GM18520 (cell line): ENCODE measurements around the gene LRP8.

Experiments used
- ATAC-seq: cut with Tn5 transposase; IDR thresholded peaks from one replicate; pipeline ENCODE4 v1.9.1; 2021; ENCODE audit not compliant: unreplicated experiment

LRP8 gene

DNA sequence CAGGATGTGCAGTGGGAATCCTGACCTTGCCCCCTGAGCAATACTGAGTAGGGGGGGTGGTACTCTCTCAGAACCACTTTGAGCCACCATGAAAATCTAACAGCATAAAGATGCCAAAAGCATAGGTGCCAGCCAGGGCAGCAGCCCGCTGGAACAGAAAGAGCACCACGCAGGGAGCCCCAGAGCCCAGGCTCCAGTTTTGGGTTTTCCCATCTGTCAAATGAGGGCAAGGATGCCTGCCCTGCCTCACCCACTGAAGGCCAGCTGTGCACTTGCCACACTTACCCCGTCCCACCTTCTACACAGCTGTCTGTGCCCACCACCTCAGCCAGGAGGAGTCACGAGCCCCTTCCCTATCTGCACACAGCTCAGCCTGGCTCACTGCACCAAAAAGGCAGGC, 20.8 kb downstream of the LRP8 start:
- no peak for ATAC-seq

DNA sequence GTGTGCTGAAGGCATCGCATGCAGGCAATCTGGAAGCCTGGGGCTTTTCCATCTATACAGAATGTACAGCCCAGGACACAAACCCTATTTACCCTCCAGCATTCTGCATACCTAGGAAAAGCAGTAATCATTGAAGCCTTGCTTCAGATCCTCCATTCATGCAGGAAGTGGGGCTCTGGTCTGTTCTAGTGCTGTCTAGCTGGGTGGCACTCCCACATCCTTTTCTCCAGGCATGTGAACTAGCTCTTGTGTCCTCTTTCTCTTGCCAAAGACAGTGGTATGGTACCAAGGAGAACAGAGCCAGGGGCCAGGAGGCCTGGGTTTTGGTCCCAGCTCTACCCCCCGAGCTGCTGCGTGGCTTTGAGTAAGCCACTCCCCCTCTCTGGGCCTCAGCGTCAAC, 21.7 kb downstream of the LRP8 start:
- ATAC-seq, result no peak

DNA sequence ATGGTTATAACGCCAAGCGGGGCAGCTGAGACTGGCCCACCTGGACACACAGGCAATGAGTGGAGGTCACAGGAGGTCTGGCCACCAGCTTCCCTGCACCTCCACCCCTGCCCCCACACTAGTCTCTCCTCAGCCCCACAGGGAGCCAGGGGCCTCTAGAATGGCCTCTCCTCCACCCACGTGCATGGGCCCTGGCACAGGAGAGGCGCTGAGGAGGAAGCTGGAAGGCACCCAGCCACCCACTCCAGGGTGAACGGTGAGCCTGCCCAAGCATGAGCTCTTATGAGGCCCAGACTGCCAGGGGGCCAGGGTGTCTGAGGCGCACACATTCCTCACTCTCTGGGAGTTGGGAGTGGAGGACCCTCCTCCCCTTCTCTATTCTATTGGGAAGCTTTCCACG, 22.2 kb downstream of the LRP8 start:
- ATAC-seq, result no peak

DNA sequence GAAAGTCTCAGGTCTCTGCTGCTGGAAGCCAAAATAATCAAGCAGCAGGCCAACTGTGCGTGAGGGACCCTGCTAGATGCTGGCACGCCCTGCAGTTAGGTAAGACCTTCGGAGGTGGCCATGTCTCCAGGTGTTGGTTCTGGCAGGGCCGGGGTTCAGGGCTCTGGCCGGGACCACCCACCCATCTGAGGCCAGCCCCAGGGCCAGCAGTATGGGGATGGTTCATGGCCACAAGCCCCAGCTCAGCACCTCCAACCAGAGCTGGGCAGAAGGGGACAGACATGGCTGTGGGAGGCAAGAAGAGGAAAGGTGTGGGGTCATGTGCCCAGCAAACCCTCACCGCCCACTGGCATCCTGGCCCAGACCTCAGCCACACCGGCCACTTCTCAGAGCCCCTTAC, 23.3 kb downstream of the LRP8 start:
- ATAC-seq, result no peak

DNA sequence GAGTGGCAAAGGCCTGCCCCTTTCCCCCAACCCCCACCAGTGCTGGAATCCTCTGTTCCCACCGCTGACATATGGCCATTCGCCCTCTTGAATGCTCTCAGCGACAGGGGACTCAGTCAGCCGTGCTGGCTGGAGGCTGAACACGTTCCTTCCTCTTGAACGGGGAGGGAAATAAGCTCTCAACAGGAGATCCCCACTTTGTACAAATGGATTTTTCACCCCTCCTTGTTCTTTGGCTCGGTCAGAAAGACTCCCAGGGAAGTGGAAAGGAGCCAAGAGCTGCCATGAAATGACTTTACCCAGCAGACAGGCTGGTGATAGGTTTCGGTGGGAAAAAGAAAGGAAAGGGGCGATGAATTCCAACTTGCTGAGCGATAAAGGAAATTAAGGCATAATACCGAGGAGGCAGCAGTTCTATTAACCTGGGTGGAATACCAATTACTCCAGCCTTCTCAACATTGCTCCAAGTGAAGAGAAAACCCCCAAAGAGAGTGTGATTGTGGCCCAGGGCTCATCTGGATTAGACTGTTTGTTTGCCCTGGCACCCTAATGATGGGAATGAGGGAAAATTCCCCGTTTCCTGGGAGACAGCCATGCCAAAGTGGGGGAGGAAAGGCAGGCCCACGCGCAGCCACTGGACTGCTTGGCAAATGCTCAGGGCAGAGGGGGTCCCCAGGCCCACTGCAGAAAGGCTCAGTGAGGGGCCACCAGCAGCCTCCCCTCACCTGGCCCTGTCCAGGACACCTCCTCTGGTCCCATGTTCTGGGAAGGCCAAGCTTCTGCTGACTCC, 23.9 kb downstream of the LRP8 start:
- no peak for ATAC-seq

DNA sequence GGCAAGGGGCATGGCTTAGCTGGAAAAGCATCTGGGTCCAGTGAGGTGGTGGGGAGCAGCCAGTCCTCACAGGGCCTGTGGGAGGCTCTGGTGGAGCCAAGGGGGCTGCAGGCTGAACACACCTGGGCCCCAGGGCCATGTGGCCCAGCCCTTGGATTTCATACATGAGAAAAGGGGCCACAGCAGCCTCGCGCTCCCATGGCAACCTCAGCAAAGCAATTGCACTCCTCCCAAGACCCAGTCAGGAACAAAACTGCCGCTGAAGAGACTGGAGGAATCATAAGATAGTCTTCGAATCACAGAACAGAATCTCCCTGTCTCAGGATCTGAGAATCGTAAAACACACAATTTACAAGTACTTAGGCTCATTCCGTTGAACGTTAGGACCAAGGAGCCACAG, 24.6 kb downstream of the LRP8 start:
- ATAC-seq, result no peak

DNA sequence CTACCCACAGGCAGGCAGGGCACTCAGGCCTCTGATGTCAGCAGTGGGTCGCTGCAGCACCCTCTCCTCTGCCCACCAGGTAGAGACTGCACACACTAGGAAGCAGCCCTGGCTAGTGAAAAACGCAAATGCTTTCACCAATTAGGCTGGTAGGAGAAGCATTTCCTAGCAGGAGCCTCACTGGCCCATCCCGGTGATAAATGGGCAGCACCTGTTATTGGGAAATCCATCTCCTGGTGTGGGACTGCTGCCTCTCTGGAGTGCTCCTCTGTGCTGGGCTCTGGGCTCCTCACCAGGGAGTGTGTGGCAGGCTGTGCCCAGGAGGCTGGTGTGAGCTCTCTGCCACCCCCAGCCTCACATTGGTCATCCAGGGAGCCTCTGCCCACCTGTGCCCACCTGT, 28.6 kb downstream of the LRP8 start:
- ATAC-seq, result no peak

DNA sequence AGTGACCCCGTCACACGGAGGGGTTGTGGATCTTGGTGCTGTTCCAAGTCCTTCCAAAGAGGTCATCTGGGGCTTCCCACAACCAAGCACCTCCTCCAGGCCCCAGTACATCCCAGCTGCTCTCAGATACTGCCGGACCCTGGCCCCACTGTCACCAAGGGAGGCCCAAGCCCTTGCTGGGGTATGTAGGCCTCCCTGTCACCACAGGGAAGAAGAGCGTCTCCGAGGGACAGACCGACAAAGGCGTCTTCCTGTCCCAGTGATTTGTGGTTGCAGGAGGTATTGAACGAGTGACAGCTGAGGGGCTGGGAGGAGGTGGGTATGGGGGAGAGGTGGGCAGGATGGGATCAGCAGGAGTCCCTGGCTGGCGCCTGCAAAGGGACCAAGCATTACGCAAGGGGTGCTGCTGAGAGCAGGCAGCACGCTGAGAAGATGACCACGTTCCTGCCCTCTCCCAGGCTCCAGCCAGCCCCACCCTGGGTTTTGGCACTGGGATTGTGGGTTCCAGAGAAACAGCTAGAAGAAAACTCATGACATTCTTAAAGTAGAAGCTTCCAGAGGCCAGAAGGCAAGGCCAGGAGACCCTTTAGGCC, 29.7 kb downstream of the LRP8 start:
- ATAC-seq, result no peak

DNA sequence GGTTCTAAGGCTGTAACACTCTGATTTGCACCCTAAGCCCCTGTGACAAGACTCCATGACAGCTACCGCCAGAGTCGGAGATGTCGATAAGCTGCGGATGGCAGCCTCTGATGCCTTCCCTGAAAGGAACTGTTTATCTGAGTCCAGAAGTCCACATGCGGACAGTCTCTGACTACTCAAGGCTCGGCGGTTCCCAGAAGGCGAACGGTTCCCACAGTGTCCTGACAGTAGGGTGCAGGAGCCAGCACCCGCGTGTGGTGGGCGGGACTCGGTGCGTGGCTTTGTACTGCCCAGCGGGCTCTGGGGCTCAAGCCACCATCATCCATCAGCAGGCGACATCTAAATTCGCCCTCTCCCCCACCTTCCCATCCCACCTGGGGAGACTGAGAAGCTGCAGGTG, 30.7 kb downstream of the LRP8 start:
- ATAC-seq, result no peak

DNA sequence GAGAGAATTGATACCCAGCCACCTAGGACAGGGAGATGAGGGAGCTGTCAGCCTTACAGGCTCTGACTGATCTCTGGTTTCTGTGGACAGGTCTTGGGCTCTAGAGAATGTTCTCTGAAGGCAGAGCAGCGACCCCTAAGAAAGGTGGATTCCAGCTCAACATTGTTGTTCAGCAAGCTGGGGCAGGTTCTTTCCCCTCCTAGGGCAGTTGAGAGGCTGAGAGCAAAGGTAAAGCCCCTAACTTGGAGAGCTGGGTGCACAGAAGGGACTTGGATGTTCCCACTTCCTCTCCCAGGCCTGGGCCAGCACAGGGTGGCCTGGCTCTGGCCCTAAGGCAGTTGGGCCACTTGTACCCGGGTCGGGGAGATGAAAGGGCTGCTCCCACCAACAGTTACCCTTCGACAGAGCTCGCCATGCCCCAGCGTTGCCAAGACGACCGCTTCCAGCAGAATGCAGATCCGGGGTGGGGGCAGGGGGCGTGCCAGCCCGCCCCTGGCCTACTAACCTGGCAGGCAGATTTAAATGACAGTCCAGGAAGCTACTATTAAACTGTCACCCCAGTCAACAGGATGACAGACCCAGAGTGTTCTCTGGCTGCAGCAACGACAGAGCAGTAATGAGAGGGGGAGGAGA, 31.6 kb downstream of the LRP8 start:
- ATAC-seq, result no peak

DNA sequence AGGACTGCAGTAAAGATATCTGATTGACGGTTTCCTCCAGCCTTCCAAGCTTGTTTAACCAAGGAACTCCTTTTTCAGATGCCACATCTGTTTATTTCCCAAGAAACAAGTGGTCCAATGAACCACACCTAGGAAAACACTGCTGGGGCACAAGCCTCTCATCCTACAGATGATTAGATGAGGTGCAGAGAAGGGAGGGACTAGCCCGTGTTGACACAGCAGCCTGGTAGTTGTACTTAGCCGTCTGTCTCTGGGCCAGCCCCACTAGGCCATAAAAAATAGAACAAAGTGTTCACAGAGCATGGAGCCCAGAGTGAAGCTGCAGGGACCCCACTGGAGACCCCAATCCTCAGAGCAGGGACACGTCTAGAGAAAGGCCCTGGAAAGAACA, 32.1 kb downstream of the LRP8 start:
- ATAC-seq, result no peak

DNA sequence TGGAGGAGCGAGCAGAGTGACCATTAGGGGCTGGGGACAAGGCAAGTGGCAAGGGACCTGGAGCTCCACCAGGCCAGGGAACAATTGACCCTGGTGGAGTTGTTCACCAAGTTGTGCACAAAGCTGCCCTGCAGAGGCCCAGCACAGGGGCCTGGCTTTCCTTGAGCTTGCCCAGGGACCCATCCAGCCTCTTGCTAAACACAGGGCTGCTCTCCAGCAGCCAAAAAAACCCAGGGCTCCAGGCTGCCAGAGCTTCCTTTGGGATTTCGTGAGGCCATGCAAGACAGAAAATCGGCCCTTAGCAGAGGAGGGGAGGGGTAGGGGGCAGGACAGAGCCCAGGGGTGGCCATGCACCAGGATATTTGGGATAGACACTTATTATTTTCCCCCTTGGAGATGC, 32.6 kb downstream of the LRP8 start:
- ATAC-seq, result no peak

DNA sequence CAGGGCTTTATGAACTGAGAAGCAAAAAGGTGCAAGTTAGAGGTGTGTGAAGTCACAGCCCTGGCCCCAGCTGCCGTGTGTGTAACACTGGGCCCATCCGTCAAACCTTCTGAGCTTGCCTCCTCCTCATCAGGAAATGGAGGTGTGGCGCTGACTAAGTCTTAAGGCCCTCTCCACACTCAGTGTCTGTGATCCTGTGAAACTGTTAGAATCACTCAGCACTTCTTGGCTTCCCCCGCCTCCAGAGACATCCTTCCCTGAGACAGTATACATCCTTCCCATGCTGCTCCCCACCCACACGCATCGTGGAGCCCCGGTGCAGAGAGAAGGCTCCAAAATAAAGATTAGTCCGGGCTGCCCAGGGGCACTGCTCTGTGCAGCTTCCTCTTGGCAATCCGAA, 33.3 kb downstream of the LRP8 start:
- no peak for ATAC-seq

DNA sequence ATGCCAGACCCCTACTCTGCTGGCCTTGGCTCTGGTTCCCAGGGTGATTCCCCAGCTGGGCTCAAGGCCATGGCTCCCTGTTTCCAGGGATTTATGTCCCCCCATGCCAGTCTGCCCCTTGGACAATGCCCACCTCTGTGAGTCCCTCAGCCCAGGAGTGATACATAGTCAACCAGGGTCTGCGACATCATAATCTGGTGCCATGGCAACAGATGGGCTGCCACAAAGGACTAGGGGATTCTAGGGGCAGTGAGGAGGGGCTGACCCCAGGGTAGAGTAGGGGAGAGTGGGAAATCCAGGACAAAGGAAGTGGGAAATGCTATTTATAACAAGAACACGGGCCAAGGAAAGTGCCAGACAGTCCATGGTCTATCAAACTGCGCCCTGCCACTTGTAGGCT, 33.8 kb downstream of the LRP8 start:
- no peak for ATAC-seq

DNA sequence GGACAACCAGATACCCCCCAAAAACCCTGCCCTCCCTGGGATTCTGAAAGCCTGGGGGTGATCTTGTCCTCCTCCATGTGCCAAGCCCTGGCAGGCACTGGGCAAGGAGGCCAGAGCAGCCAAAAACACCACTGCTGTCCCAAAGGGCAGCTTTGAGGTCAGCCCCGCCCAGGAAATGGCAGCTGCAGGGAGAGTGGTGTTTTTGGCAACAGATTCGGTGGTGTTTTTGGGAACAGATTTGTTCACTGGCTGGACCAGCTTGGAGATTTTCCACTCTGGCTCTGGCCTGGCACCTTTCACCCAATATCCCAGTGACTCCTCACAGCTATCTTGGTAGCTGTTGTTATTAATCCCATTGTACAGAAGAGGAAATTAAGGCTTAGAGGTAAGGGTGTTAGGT, 34.7 kb downstream of the LRP8 start:
- no peak for ATAC-seq

DNA sequence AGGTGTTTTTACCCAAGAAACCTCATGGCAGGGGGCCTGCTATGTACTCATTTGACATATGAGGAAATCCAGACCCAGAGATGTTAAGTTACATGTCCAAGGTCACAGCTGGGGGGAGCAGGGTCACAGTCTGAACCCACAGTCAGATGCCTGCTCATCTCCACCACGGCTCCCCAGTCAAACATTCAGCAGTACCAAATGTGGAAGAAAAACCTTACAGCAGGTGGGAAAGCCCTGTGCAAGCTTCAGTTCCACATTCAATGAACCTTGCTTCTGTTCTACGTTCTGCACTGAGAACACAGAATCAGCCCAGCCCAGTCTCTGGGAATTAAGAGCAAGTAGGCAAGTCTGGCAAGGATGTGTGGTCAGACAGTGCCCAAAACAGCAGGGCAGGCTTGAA, 35.2 kb downstream of the LRP8 start:
- ATAC-seq, result no peak

DNA sequence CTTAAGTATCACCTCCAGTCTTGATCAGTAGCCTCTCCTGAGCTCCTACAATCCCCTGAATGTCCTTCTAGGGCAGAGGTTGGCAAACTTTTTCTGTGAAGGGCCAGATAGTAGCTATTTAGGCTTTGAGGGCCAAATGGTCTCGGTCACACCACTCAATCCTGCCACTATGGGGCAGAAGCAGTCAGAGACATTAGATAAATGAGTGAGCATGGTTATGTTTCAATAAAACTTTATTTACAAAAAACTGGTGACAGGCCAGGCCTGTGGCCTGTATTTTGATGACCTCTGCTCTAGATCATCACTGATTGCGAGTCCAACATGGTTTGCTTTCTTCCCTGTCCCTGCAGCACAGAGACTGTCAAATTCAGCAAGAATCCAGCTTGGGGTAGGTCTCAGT, 36.3 kb downstream of the LRP8 start:
- no peak for ATAC-seq

DNA sequence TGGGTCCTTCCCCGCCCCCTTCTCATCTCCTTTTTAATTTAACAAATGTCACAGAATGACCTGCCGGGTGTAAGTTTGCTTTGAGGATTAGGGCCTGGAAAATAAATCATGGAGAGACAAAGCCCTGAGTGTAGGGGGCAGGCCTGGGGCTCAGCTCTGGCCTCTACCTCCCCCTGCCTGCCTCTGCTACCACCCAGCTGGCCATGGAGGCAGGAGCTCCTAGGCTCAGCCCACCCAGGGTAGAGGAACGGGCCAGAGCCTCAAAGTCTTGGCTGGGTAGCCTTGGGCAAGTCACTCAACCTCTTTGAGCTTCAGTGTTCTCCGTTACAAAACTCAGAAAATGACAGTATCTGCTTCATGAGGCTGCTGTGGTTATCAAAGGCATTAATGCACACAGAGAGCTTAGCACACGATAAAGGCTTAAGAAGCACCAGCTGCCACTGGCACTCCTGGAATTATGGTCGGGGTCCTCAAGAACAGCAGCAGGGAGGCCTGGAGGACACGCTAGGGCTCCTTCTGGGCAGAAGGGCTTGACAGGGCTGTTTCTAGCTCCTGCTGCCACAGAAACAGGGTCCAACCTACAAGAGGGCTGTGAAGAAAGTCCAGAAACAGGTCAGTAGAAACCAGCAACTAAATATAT, 39.0 kb downstream of the LRP8 start:
- ATAC-seq, result no peak

DNA sequence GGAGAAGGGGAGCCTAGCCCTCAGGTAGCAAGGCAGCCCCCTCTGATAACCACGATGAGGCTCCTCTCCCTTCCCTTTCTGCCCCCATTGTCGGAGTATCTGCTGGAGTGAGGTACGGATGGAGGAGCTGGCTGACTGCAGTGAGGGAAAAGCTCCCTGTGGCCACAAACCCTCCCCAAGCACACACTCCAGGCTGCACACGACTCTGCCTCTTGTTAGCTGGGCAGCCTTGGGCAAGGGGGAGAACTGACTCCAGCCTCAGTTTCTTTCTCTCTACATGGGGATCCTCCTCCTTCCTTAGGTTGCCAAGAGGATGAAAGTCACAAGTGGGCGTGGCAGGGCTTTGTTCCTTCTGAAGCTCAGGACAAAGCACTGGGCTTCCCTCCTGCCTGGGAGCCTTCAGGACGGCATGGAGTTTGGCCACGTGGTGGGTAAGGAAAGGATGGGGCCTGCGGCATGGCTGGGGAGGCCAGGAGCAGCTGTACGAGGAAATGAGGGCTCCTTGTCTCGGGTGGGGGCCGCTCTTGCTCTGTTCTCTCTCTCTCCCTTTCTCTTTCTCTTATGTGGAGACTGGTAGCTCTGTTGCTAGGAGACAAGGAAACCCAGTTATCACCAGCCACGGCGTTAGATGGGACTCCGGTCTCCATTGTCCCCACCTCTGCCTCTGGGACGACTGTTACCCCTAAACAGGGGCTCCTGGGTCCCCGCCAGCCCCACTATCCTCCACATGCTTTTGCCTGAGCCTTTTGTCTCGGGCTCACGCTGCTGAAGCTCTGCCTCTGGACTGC, 39.7 kb downstream of the LRP8 start:
- ATAC-seq, result no peak

DNA sequence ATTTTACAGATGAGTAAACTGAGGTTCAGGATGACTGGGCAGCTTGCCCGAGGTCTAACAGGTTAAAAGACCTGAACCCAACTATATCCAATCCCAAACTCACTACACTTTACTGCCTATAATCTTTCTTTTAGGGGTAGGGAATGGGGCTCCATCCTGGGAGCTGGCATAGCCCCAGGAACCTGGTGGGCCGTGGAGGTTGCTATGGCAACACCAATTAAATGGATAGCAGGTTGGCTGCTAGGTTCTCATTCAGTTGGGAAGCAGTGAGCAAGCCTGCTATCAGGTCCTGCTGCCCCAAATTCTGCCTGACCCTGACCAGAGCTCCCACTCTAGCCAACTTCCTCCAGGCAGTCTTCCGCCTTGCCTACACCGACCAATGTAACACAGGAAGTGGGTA, 40.9 kb downstream of the LRP8 start:
- ATAC-seq, result no peak
